SK-N-SH treated with all-trans-retinoic acid at 6 μM for 48 hours (cell line): ENCODE measurements around the gene C10orf62.

Experiments
- ATAC-seq: fragments of 200-7000 bp; cut with Tn5 transposase; 3 replicates; pipeline ENCODE4 v1.9.1; 2020; ENCODE audit warnings: mild to moderate bottlenecking, moderate library complexity
- ARNTL ChIP-seq: fragments of 450-650 bp; formaldehyde crosslinking; IDR thresholded peaks from 2 replicates; pipeline ENCODE4 v1.5.0; 2020; ENCODE audit warnings: low read depth, mild to moderate bottlenecking, moderate library complexity, borderline replicate concordance
- BACH2 ChIP-seq: fragments of 250-450 bp; sonication (Bioruptor Pico); IDR thresholded peaks from 2 replicates; pipeline ENCODE4 v1.9.0; 2021; ENCODE audit warnings: mild to moderate bottlenecking, borderline replicate concordance
- CREB5 ChIP-seq: fragments of 250-450 bp; sonication (Bioruptor Pico); IDR thresholded peaks from 2 replicates; pipeline ENCODE4 v1.5.1; 2020; ENCODE audit warnings: low read depth, mild to moderate bottlenecking, moderate library complexity
- CSDC2 ChIP-seq: fragments of 250-450 bp; sonication (Bioruptor Pico); IDR thresholded peaks from 2 replicates; pipeline ENCODE4 v1.5.0; 2020; ENCODE audit warnings: mild to moderate bottlenecking, moderate library complexity
- ESRRG ChIP-seq: fragments of 250-450 bp; sonication (Bioruptor Pico); IDR thresholded peaks from 2 replicates; pipeline ENCODE4 v1.6.1; 2021; ENCODE audit warnings: mild to moderate bottlenecking
- GLIS3 ChIP-seq: fragments of 250-450 bp; sonication (Bioruptor Pico); IDR thresholded peaks from 2 replicates; pipeline ENCODE4 v1.5.0; 2020; ENCODE audit warnings: mild to moderate bottlenecking, moderate library complexity
- ISL1 ChIP-seq: fragments of 250-450 bp; sonication (Bioruptor Pico); IDR thresholded peaks from 2 replicates; pipeline ENCODE4 v2.1.2; 2022; ENCODE audit warnings: mild to moderate bottlenecking, moderate library complexity
- PPARA ChIP-seq: fragments of 250-450 bp; sonication (Bioruptor Pico); IDR thresholded peaks from 2 replicates; pipeline ENCODE4 v1.5.0; 2020; ENCODE audit warnings: mild to moderate bottlenecking, borderline replicate concordance
- RARB ChIP-seq: fragments of 250-450 bp; sonication (Bioruptor Pico); IDR thresholded peaks from 2 replicates; pipeline ENCODE4 v1.8.0; 2021; ENCODE audit warnings: mild to moderate bottlenecking, moderate library complexity
- TCF4 ChIP-seq: fragments of 250-450 bp; sonication (Bioruptor Pico); IDR thresholded peaks from 2 replicates; pipeline ENCODE4 v1.8.0; 2021; ENCODE audit warnings: mild to moderate bottlenecking, moderate library complexity, borderline replicate concordance
- TOX ChIP-seq: fragments of 250-450 bp; sonication (Bioruptor Pico); IDR thresholded peaks from 2 replicates; pipeline ENCODE4 v1.8.0; 2021; ENCODE audit warnings: mild to moderate bottlenecking, moderate library complexity, borderline replicate concordance
- ZC3H10 ChIP-seq: fragments of 250-450 bp; sonication (Bioruptor Pico); IDR thresholded peaks from 2 replicates; pipeline ENCODE4 v1.5.1; 2021; ENCODE audit warnings: mild to moderate bottlenecking, moderate library complexity
- ZFP3 ChIP-seq: fragments of 250-450 bp; sonication (Bioruptor Pico); IDR thresholded peaks from 2 replicates; pipeline ENCODE4 v1.5.0; 2020; ENCODE audit warnings: mild to moderate bottlenecking, moderate library complexity
- ZFP30 ChIP-seq: fragments of 450-650 bp; formaldehyde crosslinking; IDR thresholded peaks from 2 replicates; pipeline ENCODE4 v1.5.0; 2022; ENCODE audit warnings: mild to moderate bottlenecking, moderate library complexity
- ZNF565 ChIP-seq: fragments of 450-650 bp; formaldehyde crosslinking; conservative IDR thresholded peaks from 2 replicates; pipeline ENCODE4 v1.5.0; 2020; ENCODE audit warnings: low read depth, mild to moderate bottlenecking, moderate library complexity
- ZNF70 ChIP-seq: fragments of 450-650 bp; formaldehyde crosslinking; IDR thresholded peaks from 2 replicates; pipeline ENCODE4 v1.5.0; 2020; ENCODE audit warnings: mild to moderate bottlenecking, moderate library complexity
- ZNF8 ChIP-seq: fragments of 450-650 bp; formaldehyde crosslinking; IDR thresholded peaks from 2 replicates; pipeline ENCODE4 v1.5.0; 2020; ENCODE audit warnings: mild to moderate bottlenecking, moderate library complexity
- TF ChIP-seq, protein P1 (sequence below): fragments of 250-450 bp; sonication (Bioruptor Pico); IDR thresholded peaks from 2 replicates; pipeline ENCODE4 v1.8.0; 2020; ENCODE audit warnings: mild to moderate bottlenecking, moderate library complexity, borderline replicate concordance
- TF ChIP-seq, protein P2 (sequence below): fragments of 250-450 bp; sonication (Bioruptor Pico); IDR thresholded peaks from 2 replicates; pipeline ENCODE4 v1.8.0; 2021; ENCODE audit warnings: low read depth, mild to moderate bottlenecking, moderate library complexity, borderline replicate concordance

C10orf62 gene

DNA sequence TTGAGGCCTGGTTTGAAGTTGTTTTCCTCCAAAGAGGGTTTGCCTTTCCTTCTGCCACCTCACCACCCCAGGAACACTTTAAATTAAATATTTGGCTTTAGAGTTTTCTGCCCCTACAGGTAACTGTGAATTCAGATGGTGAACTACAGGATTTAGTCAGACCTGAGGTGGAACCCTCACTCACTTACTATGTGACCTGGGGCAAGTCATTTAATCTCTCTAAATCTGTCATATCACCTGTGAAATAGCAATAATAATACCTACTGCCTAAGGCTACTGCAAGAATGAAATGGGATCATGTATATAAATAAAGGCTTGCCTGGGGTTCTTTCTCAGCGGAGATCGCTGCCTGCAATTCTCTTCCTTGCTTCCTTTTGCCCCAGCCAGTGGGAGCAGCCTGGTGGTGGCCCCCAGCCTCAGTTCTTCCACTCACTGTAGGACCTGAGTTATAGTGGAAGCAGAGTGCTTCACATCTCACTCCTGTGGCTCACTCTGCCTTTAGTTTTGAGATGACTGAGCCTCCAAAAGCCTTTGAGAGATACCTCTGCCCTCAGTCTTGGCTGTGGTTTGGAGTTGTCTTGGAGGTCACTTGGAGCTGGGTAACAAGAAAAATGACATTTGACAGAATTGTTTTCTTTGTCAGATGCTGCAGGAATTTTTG is 23.1 kb upstream of the C10orf62 start (continued):
- no peak for TF ChIP-seq CREB5
- TF ChIP-seq ZFP3 (CRISPR knock-in tag): no peak
- TF ChIP-seq BACH2 (CRISPR knock-in tag): no peak
- TF ChIP-seq PPARA (CRISPR knock-in tag): no peak

- no peak for ATAC-seq
Observed at GRCh38 chr10:97567891-97568290, 21.6 kb upstream of the C10orf62 start.

GRCh38 chr10:97570146-97570788 is 19.3 kb upstream of the C10orf62 start:
- TF ChIP-seq ZFP3 (CRISPR knock-in tag) (no peak), ESRRG (no peak), TCF4 (CRISPR knock-in tag) (no peak), ISL1 (no peak), ZFP30 (CRISPR knock-in tag) (no peak)
- TF ChIP-seq, protein P1, sequence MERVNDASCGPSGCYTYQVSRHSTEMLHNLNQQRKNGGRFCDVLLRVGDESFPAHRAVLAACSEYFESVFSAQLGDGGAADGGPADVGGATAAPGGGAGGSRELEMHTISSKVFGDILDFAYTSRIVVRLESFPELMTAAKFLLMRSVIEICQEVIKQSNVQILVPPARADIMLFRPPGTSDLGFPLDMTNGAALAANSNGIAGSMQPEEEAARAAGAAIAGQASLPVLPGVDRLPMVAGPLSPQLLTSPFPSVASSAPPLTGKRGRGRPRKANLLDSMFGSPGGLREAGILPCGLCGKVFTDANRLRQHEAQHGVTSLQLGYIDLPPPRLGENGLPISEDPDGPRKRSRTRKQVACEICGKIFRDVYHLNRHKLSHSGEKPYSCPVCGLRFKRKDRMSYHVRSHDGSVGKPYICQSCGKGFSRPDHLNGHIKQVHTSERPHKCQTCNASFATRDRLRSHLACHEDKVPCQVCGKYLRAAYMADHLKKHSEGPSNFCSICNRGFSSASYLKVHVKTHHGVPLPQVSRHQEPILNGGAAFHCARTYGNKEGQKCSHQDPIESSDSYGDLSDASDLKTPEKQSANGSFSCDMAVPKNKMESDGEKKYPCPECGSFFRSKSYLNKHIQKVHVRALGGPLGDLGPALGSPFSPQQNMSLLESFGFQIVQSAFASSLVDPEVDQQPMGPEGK (CRISPR knock-in tag): no peak
- no peak for ATAC-seq

More at GRCh38 chr10:97567891-97568290, 21.6 kb upstream of the C10orf62 start:
- TF ChIP-seq TOX (CRISPR knock-in tag) (no peak), ISL1 (no peak), CSDC2 (CRISPR knock-in tag) (no peak), ESRRG (no peak), ZFP3 (CRISPR knock-in tag) (no peak), RARB (CRISPR knock-in tag) (no peak), CREB5 (no peak), PPARA (CRISPR knock-in tag) (no peak), ZC3H10 (CRISPR knock-in tag) (no peak), ZFP30 (CRISPR knock-in tag) (no peak)
- TF ChIP-seq, protein P2, sequence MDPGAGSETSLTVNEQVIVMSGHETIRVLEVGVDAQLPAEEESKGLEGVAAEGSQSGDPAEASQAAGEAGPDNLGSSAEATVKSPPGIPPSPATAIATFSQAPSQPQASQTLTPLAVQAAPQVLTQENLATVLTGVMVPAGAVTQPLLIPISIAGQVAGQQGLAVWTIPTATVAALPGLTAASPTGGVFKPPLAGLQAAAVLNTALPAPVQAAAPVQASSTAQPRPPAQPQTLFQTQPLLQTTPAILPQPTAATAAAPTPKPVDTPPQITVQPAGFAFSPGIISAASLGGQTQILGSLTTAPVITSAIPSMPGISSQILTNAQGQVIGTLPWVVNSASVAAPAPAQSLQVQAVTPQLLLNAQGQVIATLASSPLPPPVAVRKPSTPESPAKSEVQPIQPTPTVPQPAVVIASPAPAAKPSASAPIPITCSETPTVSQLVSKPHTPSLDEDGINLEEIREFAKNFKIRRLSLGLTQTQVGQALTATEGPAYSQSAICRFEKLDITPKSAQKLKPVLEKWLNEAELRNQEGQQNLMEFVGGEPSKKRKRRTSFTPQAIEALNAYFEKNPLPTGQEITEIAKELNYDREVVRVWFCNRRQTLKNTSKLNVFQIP: no peak
- TF ChIP-seq, protein P1 (CRISPR knock-in tag): no peak

- ATAC-seq: no peak
- TF ChIP-seq TCF4 (CRISPR knock-in tag): no peak
- TF ChIP-seq ZNF8 (CRISPR knock-in tag): no peak
- TF ChIP-seq ARNTL (CRISPR knock-in tag): no peak
- no peak for TF ChIP-seq TOX (CRISPR knock-in tag)
- TF ChIP-seq ZNF70 (CRISPR knock-in tag): no peak
- no peak for TF ChIP-seq ZFP3 (CRISPR knock-in tag)
- TF ChIP-seq ZNF565: no peak
- TF ChIP-seq GLIS3 (CRISPR knock-in tag): no peak
- no peak for TF ChIP-seq ZC3H10 (CRISPR knock-in tag)
- no peak for TF ChIP-seq BACH2 (CRISPR knock-in tag)
- TF ChIP-seq CREB5: no peak
- no peak for TF ChIP-seq ISL1
- no peak for TF ChIP-seq CSDC2 (CRISPR knock-in tag)
- TF ChIP-seq, protein P1 (CRISPR knock-in tag): no peak
- TF ChIP-seq, all 23 proteins: peak for 0
Observed at GRCh38 chr10:97570789-97571471, 18.6 kb upstream of the C10orf62 start.
